HG03439 (cell line): Measurements from ENCODE around the gene MRPL22.
"Not testable (repeated sequence)": the region's sequence is repeated elsewhere in the genome, so short reads cannot be mapped to it uniquely, and the experiment has no call there.

Experiments
- ATAC-seq: cut with Tn5 transposase; IDR thresholded peaks from one replicate; pipeline ENCODE4 v1.9.1; 2021; ENCODE audit warnings: mild to moderate bottlenecking, moderate library complexity; ENCODE audit not compliant: unreplicated experiment

MRPL22 gene

DNA sequence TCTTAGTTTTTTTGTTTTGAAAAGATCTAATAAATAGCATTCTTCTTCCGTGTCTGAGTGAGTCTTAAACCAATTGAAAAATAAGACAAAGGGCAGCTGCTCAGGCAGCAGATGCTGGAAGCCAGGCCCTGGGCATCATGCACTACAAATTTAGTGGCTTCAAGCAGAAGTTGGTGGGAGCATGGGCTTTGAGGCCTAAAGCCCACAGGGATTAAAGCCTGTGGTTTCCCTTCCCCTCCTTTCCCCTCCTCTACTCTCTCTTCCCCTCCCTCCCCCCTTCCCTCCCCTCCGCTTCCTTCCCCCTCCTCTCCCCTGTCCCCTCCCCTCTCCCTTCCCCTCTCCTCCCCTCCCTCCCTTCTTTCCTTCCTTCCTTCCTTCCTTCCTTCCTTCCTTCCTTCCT, 52.6 kb downstream of the MRPL22 start:
- no peak for ATAC-seq

DNA sequence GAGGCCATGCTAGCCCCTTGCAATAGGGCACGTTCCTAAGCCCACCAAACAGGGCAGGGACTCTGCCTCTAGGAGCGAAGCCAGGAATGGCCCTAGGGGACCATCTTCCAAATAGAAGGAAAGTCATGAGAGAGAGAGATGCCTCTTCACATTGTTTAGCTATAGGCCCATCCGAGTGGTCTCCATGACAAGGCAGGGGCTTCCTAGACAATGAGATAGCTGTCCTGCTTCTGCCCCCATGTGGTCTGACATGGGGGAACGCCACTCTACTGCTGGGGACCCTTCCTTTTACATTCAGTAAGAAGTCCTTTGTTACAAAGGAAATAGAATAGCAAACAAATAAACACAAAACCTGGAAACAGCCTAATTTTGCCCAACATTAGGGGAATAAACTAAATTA, 54.8 kb downstream of the MRPL22 start:
- no peak for ATAC-seq

DNA sequence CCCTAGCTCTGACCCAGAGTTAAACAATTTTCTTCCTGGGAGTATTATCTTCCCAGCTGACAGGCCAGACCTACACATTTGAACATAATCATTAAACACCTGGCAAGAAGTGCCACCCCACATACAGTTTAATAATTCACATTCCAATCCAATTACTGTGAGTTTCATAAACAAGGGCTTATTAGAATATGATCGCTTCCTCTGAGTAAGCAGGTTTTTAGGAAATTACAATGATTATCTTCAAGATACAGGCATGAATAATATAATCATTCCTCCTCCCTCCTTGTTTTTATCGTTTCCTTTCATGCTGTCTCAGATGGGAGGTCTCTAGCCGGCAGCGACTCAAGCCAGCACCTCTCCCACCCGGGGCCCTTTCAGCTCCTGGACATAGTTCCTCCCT, 56.9 kb downstream of the MRPL22 start:
- ATAC-seq = no peak

DNA sequence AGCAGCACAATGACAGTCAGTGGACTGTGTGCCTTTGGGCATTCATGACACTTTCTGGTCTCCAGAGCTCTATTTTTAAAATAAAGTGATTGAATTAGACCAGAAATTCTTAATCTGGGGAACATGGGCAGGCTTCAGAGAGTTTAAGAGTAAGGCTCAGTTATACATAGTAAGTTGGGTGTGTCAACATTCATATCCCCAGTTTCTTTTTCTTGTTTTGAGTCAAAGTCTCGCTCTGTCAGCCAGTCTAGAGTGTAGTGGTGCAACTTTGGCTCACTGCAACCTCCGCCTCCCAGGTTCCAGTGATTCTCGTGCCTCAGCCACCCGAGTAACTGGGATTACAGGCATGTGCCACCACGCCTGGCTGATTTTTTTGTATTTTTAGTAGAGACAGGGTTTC, 59.0 kb downstream of the MRPL22 start:
- no peak for ATAC-seq

DNA sequence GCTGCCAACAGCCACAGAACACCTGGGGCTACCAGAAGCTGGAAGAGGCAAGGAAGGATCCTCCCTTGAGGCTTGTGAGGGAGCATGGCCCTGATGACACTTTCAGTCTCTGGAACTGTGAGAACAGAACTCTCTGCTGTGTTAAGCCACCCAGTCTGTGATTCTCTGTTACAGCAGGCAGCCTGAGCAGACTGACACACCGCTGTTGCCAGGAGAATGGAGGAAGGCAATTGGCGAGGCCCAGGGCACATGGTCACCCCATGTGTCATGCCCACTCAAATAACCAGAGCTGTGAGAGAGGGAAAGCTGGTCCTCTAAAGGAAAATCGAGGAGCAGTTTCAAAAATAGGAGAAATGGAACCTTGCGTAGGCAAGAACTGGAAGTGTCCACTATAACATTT, 60.6 kb downstream of the MRPL22 start:
- no peak for ATAC-seq

DNA sequence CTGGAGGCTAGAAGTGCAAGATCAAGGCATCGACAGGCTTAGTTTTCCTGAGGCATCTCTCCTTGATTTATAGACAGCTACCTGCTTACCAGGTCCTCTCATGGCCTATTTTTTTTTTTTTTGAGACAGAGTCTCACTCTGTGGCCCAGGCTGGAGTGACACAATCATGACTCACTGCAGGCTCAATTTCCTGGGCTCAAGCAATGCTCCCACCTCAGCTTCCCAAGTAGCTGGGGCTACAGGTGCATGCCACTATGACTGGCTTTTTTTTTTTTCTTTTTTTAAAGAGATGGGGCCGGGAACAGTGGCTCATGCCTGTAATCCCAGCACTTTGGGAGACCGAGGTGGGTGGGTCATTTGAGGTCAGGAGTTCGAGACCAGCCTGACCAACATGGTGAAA, 61.8 kb downstream of the MRPL22 start:
- not testable (repeated sequence) for ATAC-seq

DNA sequence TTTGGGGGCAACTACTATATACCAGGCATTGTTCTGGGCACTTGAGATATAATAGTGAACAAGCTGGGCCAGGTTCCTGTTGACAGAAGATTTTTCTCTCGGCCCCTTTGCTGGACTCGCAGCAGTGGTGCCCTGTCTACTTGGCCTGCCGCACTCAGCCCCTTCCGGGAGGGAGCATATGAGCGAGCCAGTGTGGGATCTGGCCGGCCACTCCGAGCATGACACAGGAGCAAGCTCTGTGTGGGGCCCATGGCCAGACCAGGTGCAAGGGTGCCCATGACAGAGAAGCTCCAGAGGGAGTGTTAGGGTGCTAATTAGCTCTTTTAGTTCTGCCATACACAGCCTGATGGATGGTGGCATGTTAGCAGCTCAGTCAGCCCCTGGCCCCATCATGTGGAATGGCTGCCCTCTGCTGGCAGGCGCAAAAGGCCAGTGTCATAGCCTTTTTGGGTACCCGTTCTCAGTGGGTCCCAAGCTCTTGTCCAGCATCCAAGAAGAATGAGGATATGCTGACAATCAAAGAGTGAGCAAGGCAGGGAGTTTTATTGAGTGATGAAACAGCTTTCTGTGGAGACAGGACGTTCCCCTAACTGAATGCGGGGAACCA, 63.4 kb downstream of the MRPL22 start:
- no peak for ATAC-seq

DNA sequence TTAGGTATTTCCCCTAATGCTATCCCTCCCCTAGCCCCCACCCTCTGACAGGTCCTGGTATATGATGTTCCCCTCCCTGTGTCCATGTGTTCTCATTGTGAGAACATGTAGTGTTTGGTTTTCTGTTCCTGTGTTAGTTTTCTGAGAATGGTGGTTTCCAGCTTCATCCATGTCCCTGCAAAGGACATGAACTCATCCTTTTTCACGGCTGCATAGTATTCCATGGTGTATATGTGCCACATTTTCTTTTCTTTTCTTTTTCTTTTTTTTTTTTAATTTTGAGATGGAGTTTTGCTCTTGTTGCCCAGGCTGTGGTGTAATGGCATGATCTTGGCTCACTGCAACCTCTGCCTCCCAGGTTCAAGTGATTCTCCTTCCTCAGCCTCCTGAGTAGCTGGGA, 65.4 kb downstream of the MRPL22 start:
- ATAC-seq = not testable (repeated sequence)

DNA sequence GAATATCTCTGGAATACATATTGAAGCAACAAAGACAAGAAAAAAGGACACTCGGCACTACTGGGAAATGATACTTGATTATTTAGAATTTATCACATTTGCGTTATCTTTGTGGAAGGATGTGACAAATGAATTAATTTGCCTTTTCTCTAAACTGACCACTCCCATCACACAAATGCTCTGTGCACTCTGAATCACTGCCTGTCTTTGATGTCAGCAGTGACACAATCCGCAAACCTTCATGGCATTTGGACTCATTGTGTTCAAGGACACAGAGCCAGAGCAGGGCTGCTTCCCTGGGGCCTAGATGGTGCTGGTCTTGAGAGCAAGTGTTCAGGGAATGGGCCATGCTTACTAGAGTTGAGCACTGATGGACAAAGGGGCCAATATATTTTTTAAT, 67.8 kb downstream of the MRPL22 start:
- no peak for ATAC-seq

DNA sequence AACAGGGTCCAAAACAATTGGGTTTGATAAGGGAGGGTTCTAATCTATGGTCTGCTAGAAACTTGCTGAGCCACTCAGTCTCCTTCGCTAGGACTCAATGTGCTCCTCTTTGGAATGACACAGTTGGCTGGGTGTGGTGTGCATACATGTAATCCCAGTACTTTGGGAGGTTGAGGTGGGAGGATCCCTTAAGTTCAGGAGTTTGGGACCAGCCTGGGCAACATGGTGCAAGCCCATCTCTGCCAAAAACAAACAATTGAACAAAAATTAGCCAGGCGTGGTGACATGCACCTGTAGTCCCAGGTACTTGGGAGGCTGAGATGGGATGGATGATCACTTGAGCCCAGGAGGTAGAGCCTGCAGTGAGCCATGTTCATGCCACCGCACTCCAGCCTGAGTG, 70.0 kb downstream of the MRPL22 start:
- ATAC-seq = no peak

DNA sequence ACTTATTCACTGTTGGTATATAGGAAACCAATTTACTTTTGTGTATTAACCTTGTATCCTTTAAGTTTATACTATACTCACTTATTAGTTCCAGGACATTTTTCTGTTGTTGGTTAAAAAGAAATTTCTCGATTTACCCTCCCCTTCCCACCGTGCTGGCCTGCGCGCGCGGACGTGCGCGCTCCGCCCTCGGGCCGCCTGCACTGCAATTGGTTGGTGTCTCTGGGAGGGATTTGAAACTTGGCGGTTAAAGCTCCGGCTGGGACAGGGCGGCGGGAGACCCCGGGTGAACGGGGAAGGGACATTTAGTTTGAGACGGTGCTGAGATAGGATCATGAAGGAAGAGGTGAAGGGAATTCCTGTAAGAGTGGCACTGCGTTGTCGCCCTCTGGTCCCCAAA, 72.7 kb downstream of the MRPL22 start, which contains the start of gene KIF4B:
KIF4B (plus strand) TSS at position 230 of the 400 bp plus-strand sequence; CDS start at position 335, 105 bp downstream.
- ATAC-seq = no peak

DNA sequence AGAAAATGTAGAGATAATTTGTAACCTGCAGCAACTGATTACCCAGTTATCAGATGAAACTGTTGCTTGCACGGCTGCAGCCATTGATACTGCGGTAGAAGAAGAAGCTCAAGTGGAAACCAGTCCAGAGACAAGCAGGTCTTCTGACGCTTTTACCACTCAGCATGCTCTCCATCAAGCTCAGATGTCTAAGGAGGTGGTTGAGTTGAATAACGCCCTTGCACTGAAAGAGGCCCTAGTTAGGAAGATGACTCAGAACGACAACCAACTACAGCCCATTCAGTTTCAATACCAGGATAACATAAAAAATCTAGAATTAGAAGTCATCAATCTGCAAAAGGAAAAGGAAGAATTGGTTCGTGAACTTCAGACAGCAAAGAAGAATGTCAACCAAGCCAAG, 74.4 kb downstream of the MRPL22 start:
- ATAC-seq = no peak

DNA sequence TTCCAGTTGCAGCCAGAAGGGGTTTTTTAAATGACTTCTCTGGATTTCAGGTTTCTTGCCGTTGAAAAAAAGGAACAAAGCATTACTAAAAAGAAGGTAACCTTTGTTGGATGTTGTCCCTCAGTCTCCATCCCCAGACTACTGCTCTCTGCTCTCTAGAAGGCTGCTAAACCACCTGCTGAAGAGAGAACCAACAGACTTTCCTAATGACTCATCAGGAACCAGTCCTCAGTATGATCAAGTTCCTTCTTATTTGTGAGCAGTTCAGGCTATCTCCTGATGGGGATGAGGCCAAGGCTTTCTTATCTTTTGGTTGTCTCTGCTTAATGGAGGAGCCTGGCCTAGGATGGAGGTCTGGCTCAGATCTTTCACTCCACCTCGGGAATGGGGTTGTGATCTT, 76.7 kb downstream of the MRPL22 start:
- no peak for ATAC-seq
